GM19035 (cell line): Measurements from ENCODE around the gene RING1.

Source experiments
- ATAC-seq: cut with Tn5 transposase; IDR thresholded peaks from one replicate; pipeline ENCODE4 v1.9.1; 2021; ENCODE audit not compliant: unreplicated experiment

Gene RING1

GRCh38 chr6:33171880-33172687, 36.2 kb upstream of the RING1 start:
- ATAC-seq, result no peak

- no peak for ATAC-seq
Measured at GRCh38 chr6:33172688-33173534, 35.4 kb upstream of the RING1 start.

DNA sequence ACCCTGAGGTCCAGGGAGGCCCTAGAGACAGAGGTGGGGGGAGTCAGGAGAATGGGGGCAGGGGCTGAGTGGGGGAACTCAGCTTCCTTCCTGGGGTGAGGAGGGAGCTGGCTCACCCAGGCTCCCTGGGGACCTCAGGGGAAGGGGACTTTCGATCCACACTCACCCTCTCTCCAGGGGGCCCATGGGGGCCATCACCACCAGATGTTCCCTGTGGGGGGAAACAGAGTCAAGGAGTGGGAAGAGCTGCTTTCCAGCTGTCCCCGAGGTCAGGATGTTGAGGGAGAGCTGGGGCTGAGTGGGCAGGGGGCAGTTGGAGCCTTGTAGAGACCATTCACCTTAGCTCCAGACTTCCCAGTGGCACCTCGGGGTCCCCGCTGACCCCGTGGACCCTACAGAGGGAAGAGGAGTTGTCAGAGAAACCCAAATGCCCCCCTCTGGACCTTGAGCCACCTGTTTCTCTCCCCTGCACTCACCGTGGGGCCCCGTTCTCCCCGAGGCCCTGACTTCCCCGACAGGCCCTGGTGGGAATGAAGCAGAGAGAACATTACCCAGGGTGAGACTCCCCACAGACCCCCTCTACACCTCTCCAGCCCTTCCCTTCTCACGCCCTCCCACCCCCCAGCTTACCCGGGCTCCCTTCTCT, 34.6 kb upstream of the RING1 start:
- no peak for ATAC-seq

GRCh38 chr6:33174784-33175183, 33.5 kb upstream of the RING1 start:
- ATAC-seq, result no peak

DNA sequence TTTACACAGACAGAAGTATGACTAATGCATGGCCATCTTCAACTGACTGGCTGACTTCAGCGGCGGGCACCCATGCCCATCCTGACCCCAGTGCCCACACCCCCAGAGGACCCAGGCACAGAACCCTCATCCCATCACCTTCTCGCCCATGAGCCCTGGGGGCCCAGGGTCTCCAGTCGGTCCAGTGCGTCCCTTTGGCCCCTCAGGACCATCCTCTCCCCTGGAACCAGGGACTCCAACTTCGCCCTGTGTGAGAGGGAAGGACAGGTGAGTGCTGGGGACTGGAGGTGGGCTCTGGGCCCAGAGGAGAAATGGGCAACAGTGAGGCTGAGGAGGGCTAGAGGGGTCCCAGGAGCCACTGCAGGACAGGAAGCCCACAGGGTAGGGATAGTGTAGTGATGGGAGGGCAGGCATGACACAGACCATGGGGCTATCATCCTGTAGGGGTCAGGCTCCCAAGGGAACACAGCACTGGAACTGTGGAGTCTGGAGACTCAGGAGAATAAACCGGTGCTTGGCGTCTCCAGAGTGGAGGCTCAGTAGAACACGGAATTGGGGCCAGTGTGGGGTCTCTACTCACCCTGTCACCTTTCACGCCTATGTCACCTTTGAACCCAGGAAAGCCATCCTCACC, 32.7 kb upstream of the RING1 start:
- ATAC-seq, result no peak

- ATAC-seq, result no peak
Measured at GRCh38 chr6:33176906-33177305, 31.4 kb upstream of the RING1 start.

DNA sequence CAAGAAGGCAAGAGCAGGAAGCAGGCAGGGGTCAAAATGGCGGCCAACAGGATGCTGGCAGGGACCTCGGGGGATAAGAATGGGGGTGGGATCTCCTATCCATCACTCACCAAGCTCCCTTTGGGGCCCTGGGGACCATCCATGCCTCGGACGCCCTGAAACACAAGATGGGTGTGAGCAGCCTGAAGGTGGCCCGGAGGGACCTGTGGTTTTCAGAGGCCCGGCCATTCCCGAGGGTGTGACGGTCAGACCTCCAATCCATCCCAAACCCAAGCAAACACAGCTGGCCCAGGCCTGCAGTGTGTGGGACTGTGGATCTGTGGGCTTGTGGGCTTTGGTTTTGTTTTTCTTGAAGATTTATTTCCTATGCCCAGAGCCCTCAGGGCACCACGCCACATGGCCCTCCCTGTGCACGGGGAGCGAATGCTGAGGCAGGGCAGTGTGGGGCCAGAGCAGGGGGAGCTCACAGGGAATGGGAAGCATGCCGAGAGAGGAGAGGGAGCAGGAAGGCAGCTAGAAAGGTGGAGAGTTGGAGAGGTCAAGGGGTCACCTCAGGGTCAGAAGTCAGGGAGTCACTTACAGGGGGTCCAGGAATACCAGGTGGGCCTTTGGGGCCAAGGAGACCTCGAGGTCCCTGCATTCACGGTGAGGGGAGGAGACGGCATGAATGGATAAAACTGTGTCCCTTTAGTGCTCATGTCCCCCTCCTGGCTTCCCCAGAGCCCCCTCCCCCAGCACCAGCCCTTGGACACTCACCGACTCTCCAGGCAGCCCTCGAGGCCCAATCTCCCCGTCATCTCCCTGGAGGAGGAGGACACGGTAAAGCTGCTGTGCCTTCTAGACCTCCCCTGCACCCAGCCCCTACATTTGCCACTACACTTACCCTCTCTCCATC, 30.5 kb upstream of the RING1 start:
- no peak for ATAC-seq

DNA sequence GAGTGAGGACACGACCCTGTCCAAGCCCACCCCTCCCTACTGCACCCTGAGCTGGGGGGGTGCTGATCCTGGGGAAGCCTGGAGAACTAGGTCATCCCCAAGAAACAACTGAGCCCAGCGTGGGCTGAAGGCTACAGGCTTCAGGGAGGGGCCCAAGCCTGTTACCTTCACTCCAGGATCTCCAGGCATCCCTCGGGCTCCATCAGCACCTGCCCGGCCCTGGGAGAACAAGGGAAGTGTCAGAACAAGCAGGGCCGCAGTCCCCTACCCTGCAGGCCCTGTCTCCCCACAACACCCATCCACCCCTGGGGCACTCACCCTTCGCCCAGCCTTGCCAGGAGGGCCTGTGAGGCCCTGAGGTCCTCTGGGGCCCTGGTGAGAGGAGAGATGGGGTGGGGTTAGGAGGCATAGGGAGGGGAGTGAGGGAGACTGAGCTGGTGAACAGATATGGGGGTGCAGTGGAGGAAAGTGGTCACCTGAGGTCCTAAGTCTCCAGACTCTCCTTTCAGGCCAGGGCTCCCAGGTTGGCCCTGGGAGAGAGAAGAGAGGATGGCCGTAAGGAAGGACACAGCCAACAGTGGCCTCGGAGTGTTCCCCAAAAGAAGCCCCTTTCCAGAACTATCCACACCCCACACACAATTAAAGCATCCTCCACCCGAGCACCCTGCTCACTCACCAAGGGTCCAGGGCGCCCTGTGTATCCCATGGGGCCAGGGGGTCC, 29.4 kb upstream of the RING1 start:
- ATAC-seq, result no peak

- no peak for ATAC-seq
Measured at GRCh38 chr6:33181141-33181540, 27.2 kb upstream of the RING1 start.

- ATAC-seq, result no peak
Measured at GRCh38 chr6:33183071-33183683, 25.1 kb upstream of the RING1 start.

GRCh38 chr6:33185190-33185589, 23.1 kb upstream of the RING1 start:
- ATAC-seq, result no peak

DNA sequence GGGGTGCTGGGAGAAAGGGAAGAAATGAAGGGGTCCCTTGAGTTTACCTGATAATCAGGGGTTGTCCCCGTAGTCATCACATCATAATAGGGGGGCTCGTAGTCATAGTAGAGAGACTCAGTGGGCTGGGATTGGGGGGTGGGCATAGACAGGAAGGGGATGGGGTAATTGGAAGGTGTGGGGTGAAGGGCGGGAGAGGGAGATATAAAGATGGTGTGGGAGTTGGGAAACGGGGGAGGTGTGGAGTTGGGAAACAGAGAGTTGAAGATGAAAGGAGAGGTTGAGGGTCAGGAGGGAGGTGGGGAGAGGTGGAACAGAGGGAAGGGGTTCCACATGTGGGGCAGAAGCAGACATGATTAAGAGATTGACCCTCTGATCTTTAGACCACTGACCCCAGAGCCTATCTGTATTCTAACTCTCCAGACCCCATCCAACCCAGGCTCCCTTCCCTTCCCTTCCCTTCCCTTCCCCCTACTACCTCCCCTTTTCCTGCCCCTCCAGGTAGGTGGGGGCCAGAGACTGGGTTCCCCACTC, 22.6 kb upstream of the RING1 start:
- no peak for ATAC-seq

DNA sequence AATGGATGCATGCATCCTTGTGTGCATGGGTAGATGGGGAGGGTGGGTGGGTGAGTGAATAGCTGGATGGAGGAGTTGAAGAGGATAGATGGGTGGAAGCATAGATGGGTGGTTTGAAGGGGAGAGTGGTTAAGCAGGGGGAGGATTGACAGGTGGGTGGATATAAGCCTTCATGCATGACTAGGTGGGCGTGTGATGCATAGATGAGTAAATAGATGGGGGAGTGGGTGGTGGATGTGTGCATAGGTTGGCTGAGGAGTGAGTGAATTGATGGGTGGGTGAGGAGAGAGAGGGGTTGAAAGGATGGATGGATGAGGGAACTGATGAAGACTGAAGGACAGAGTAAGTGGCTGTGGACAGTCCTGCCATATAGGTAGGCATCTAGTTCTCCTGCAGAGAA, 20.5 kb upstream of the RING1 start:
- no peak for ATAC-seq

DNA sequence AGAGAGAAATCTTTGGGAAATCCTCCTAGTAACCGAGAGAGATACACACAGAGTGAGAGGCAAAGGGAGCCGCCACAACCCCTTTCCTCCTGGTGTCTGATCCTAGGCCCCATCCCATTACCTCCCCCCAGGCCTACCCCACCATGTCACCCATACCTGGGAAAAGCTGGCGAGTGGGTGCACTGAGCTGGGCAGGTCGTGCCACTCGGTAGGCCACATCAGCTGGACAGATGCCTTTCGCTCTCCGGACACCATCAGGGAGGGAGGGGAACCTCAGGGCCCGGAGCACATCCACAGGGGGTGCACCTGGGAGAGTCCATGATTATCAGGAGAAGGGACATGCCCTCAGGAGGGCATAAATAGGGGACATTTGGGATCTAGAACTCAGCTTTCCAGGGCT, 19.1 kb upstream of the RING1 start:
- ATAC-seq, result no peak

DNA sequence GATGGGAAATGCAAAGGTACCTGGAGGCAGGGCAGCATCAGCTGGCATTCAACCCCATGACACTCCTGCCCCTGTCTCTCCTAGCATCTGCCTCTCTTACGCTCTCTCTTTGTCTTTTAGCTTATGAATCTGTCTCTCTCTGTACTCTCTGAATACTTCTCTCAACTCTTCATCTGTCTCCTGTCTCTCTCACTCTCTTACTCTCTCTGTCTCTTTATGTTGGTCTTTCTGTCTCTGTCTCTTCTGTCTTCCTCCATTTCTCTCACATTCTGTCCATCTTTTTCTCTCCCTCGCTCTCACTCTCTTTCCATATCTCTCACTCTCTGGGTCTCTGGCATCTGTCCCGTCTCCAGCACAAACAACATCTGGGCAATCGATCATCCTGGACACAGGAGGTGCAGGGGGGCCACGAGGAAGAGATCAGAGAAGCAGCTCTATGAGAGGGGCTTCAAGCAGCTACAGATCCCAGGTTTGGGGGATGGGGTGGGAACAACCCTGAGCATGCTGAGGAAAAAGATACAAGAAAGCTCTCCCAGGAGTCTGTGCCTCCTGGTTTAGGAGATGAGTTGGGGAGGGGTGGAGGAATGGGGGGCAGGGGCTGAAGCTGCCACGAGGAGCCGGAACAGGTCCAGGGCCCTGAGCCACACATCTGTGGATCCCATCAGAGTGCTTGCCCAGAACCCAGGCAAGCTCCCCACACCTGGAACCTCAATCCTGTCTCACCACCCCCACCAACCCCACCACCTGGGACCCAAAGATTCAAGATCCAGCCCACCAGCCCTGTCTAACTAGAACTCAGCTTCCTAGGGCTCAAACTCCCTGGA, 18.5 kb upstream of the RING1 start:
- ATAC-seq, result no peak

DNA sequence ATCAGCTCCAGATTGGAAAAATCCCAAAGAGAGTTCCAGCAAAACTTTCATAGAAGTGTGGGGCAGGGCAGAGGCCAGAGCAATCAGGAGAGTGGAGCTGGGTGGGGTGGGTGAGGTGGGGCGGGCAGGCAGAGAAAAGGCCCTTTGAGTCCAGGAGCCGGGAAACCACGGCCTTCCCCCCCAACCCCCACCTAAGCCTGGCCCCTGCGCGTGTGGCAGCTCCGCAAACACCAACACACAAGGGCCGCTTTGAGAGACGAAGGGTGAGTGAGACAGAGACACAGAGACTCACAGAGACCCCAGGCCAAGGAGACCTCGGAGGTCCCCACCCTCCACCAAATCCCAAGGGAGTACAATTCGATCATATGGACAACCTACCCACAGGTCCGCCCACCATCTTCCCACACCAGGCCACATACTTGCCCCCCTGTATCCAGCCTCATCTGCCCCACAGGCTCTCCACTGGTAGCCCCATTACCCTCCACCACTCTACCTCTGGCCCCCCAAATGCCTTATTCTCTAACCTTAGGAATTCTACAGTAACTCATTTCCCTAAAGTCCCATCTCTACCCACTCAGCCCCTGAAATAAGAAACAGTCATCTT, 17.7 kb upstream of the RING1 start:
- ATAC-seq, result no peak

- ATAC-seq, result no peak
Measured at GRCh38 chr6:33191383-33192104, 16.8 kb upstream of the RING1 start.
